Fibroblast of lung (primary cell): ENCODE data around the gene SLC27A3. TPM values are rescaled to one million over a fixed set of nuclear protein-coding genes. Genes with fewer than 3 reads are reported as not detected.
"Not testable (repeated sequence)": the region's sequence is repeated elsewhere in the genome, so short reads cannot be mapped to it uniquely, and the experiment has no call there.

Source experiments
- DNase-seq, 2 donors: peaks; one replicate each; pipeline versions ENCODE4 v3.0.0 to v3.0.0-alpha.2; 2010; ENCODE audit warnings: low read depth in 2 of 2
- H2AFZ ChIP-seq: 2 replicates; pipeline ENCODE4 v1.5.1; 2012; ENCODE audit warnings: low read length, control low read depth, inconsistent platforms
- H3K27ac ChIP-seq: 2 replicates; pipeline ENCODE4 v1.5.1; 2011; ENCODE audit warnings: low read length, control low read depth; ENCODE audit not compliant: insufficient read depth
- H3K27me3 ChIP-seq: 2 replicates; pipeline ENCODE4 v1.5.1; 2011; ENCODE audit warnings: mild to moderate bottlenecking, low read length; ENCODE audit not compliant: control insufficient read depth, insufficient read depth
- H3K36me3 ChIP-seq: 2 replicates; pipeline ENCODE4 v1.5.1; 2011; ENCODE audit warnings: low read length; ENCODE audit not compliant: control insufficient read depth, insufficient read depth
- H3K4me1 ChIP-seq: 2 replicates; pipeline ENCODE4 v1.5.1; 2011; ENCODE audit warnings: low read length; ENCODE audit not compliant: control insufficient read depth, insufficient read depth; ENCODE audit errors: extremely low read depth
- H3K4me2 ChIP-seq: 2 replicates; pipeline ENCODE4 v1.5.1; 2011; ENCODE audit warnings: low read length, control low read depth; ENCODE audit not compliant: insufficient read depth; ENCODE audit errors: extremely low read depth
- H3K4me3 ChIP-seq, 4 experiments: fragments of 200-600 bp in 1 of 4; sonication (generic) in 1 of 4; replicated peaks in 1 of 4; 2 replicates each; pipeline ENCODE4 v1.5.1; 2011 to 2016; ENCODE audit warnings: low read length in 4 of 4, low read depth in 3 of 4, mild to moderate bottlenecking in 3 of 4, control low read depth in 2 of 4, inconsistent platforms in 1 of 4, mixed read lengths in 1 of 4; ENCODE audit not compliant: insufficient read depth in 1 of 4; ENCODE audit errors: control extremely low read depth in 1 of 4
- H3K79me2 ChIP-seq: 2 replicates; pipeline ENCODE4 v1.5.1; 2012; ENCODE audit warnings: mild to moderate bottlenecking, low read length, inconsistent platforms; ENCODE audit not compliant: control insufficient read depth, insufficient read depth
- H3K9ac ChIP-seq: 2 replicates; pipeline ENCODE4 v1.5.1; 2011; ENCODE audit warnings: mild to moderate bottlenecking, low read length, control low read depth; ENCODE audit not compliant: insufficient read depth
- H3K9me3 ChIP-seq: 2 replicates; pipeline ENCODE4 v1.5.1; 2012; ENCODE audit warnings: low read depth, low read length; ENCODE audit not compliant: control insufficient read depth, insufficient read depth
- H4K20me1 ChIP-seq: 2 replicates; pipeline ENCODE4 v1.5.1; 2011; ENCODE audit warnings: low read length; ENCODE audit not compliant: control insufficient read depth, insufficient read depth; ENCODE audit errors: extremely low read depth
- EZH2 ChIP-seq: IDR thresholded peaks from 2 replicates; pipeline ENCODE4 v1.5.1; 2012; ENCODE audit warnings: low read length, control low read depth, mild to moderate bottlenecking; ENCODE audit errors: missing control alignments
- polyA plus RNA-seq, 2 donors: library from polyadenylated mRNA; depleted of rRNA in 1 of 2; stranded (reverse) in 1 of 2; unstranded in 1 of 2; fragments of >200 nt; gene quantifications; 2 replicates each; pipeline ENCODE4 v1.2.1, GENCODE V29; 2011 to 2012; ENCODE audit warnings: missing spikeins in 1 of 2
- total RNA-seq: library from RNA; depleted of rRNA; stranded (reverse); fragments of >200 nt; gene quantifications from 2 replicates; pipeline ENCODE4 v1.2.1, GENCODE V29; 2014
- TF ChIP-seq, protein P1 (sequence below), 2 donors: IDR thresholded peaks in 1 of 2; conservative IDR thresholded peaks in 1 of 2; 1 replicate in 1 of 2; 2 replicates in 1 of 2; pipeline ENCODE4 v1.5.1; 2011 to 2012; ENCODE audit warnings: low read length in 2 of 2, control low read depth in 1 of 2, inconsistent platforms in 1 of 2, low read depth in 1 of 2, mild to moderate bottlenecking in 1 of 2

The SLC27A3 gene
- total and polyA plus RNA-seq, 2 donors (not counting 1 experiment from before 2014, with no cell fraction given), result 9.7 to 30.6 TPM

DNA sequence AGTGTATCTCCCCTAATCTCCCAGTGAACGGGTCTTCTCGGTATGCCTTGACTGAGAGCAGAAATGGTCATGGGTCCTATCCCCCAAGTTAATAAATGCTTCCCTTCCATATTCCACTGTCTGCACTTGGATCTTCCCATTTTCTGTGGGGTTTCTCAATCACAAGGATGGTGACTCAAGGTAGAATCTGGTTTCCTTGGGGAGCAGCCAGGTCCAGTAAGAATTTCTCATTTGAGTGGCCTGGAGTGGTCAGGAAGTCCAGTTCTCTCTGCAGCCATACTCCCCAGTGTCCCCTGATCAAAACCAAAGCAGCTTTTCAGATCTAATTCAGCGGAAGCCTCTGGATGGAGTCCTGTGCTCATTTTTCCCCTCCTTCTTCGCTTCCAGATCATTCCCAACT is 14.8 kb upstream of the SLC27A3 start:
- H3K9me3 ChIP-seq, result no peaks in the 10 kb centered on the region
- H3K79me2 ChIP-seq, result no peaks in the 10 kb centered on the region
- no peak overlapping the region for H2AFZ ChIP-seq
- no peaks in the 10 kb centered on the region for H4K20me1 ChIP-seq
- H3K27me3 ChIP-seq, result no peaks in the 10 kb centered on the region
- H3K9ac ChIP-seq, result no peak overlapping the region
- TF ChIP-seq EZH2, result no peak
- TF ChIP-seq, protein P1, sequence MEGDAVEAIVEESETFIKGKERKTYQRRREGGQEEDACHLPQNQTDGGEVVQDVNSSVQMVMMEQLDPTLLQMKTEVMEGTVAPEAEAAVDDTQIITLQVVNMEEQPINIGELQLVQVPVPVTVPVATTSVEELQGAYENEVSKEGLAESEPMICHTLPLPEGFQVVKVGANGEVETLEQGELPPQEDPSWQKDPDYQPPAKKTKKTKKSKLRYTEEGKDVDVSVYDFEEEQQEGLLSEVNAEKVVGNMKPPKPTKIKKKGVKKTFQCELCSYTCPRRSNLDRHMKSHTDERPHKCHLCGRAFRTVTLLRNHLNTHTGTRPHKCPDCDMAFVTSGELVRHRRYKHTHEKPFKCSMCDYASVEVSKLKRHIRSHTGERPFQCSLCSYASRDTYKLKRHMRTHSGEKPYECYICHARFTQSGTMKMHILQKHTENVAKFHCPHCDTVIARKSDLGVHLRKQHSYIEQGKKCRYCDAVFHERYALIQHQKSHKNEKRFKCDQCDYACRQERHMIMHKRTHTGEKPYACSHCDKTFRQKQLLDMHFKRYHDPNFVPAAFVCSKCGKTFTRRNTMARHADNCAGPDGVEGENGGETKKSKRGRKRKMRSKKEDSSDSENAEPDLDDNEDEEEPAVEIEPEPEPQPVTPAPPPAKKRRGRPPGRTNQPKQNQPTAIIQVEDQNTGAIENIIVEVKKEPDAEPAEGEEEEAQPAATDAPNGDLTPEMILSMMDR (conservative IDR thresholded peaks at IDR 0.05 in 1 of 2, IDR thresholded peaks at IDR 0.05 in 1 of 2; ENCODE audit: low read depth in 1 of 2, low read length in 2 of 2), result no peak
- H3K4me1 ChIP-seq, result no peaks in the 10 kb centered on the region
- H3K27ac ChIP-seq, result no peak overlapping the region
- peak in 1 of 2 donors; percentile 27 for DNase-seq
- peaks cover 15% of the 10 kb centered on the region for H3K36me3 ChIP-seq
- no peak overlapping the region for H3K4me3 ChIP-seq
- no peak overlapping the region for H3K4me2 ChIP-seq

DNA sequence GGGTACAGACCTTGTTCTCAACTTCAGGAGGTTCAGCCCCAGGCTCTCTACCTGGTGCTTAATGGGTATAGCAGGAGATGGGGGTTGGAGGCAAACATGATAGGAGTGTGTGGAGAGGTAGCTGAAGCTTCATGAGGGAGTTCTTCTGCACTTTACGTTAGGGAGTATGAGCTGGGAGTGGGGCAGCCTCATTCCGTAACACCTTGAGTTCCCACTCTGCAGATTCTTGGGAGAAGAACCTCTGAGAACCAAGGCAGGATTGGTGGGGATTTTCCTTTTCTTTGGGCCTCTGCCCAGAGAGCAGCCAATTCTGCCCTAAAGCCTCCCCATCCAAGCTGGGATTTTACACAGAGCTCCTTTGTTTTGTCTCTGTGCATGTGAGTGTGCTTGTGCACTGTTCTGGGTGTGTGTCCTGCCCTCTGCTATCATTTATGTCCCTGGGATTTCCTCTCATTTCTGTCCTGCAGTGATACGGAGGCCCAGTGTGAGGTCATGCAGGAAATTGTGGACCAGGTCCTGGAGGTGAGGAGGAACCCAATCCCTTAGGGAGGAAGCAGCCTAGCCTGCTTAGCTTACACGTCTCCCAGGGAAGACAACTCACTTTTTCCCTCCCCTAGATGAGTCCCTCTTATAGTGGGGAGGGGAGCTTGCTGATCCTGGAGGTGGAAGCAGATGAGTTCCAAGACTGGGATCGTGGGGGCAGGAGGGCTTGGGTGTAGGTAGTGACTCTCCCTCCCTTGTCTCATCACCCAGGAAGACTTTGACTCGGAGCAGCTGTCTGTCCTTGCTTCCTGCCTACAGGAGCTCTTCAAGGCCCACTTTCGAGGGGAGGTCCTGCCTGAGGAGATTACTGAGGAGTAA is 11.6 kb upstream of the SLC27A3 start:
- H3K4me2 ChIP-seq, result no peak overlapping the region
- no peaks in the 10 kb centered on the region for H3K79me2 ChIP-seq
- H3K9me3 ChIP-seq, result no peaks in the 10 kb centered on the region
- TF ChIP-seq, protein P1 (conservative IDR thresholded peaks at IDR 0.05 in 1 of 2, IDR thresholded peaks at IDR 0.05 in 1 of 2; ENCODE audit: low read depth in 1 of 2, low read length in 2 of 2), result no peak
- no peak for TF ChIP-seq EZH2
- no peak for DNase-seq
- H3K27ac ChIP-seq, result no peak overlapping the region
- peaks cover 25% of the 10 kb centered on the region for H3K36me3 ChIP-seq
- H3K4me1 ChIP-seq, result no peaks in the 10 kb centered on the region
- H3K9ac ChIP-seq, result no peak overlapping the region
- H2AFZ ChIP-seq, result no peak overlapping the region
- no peak overlapping the region for H3K4me3 ChIP-seq
- H3K27me3 ChIP-seq, result no peaks in the 10 kb centered on the region
- H4K20me1 ChIP-seq, result no peaks in the 10 kb centered on the region

DNA sequence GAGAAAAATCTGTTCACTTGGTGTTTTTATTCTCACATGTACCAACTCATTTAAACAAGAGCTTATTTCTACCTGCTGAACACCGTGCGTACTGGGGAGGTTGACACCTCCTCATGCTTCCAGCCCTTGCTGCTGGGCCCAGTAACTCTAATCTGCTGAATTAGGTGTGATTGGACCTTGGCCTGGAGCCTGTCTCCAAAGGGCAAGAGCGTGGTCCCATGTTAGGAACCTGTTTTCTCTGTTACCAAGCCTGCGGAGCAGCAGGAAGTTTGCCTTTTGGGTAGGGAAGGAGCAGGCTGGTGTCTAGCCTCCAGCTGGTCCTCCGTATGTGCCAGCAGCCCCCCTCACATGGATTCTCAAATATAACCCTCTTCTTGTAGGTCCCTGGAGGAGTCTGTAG is 10.9 kb upstream of the SLC27A3 start:
- Histone ChIP-seq H3K36me3 (peaks cover 27% of the 10 kb centered on the region), H3K27me3 (no peaks in the 10 kb centered on the region), H4K20me1 (no peaks in the 10 kb centered on the region), H3K9me3 (no peaks in the 10 kb centered on the region), H3K9ac (no peak overlapping the region), H2AFZ (no peak overlapping the region), H3K4me1 (no peaks in the 10 kb centered on the region), H3K4me2 (no peak overlapping the region), H3K79me2 (no peaks in the 10 kb centered on the region), H3K27ac (no peak overlapping the region), H3K4me3 (no peak overlapping the region)
- DNase-seq, result no peak
- TF ChIP-seq, protein P1 (conservative IDR thresholded peaks at IDR 0.05 in 1 of 2, IDR thresholded peaks at IDR 0.05 in 1 of 2; ENCODE audit: low read depth in 1 of 2, low read length in 2 of 2), result no peak
- no peak for TF ChIP-seq EZH2

DNA sequence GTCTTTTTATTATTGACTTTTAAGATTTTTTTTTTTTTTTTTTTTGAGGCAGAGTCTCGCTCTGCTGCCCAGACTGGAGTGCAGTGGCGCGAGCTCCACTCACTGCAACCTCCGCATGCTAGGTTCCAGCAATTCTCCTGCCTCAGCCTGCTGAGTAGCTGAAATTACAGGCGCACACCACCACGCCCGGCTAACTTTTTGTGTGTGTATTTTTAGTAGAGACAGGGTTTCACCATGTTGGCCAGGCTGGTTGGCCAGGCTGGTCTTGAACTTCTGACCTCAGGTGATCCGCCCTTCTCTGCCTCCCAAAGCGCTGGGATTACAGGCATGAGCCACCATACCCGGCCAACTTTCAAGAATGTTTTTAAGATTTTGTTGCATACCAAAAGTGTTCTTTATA is 8.5 kb upstream of the SLC27A3 start:
- H3K9me3 ChIP-seq, H3K27ac ChIP-seq, H3K27me3 ChIP-seq, H4K20me1 ChIP-seq, H3K9ac ChIP-seq, H3K4me1 ChIP-seq, H3K4me3 ChIP-seq, H3K4me2 ChIP-seq, H2AFZ ChIP-seq, DNase-seq, H3K79me2 ChIP-seq: not testable (repeated sequence)
- H3K36me3 ChIP-seq, result peaks cover 28% of the 10 kb centered on the region
